Measurements from ENCODE around the gene MYZAP. TPM values are rescaled to one million over a fixed set of nuclear protein-coding genes. Genes with fewer than 3 reads are reported as not detected.

Gene MYZAP
- total and polyA plus RNA-seq, 2 experiments from 2014 or later, result 1.0 to 1.5 TPM

DNA sequence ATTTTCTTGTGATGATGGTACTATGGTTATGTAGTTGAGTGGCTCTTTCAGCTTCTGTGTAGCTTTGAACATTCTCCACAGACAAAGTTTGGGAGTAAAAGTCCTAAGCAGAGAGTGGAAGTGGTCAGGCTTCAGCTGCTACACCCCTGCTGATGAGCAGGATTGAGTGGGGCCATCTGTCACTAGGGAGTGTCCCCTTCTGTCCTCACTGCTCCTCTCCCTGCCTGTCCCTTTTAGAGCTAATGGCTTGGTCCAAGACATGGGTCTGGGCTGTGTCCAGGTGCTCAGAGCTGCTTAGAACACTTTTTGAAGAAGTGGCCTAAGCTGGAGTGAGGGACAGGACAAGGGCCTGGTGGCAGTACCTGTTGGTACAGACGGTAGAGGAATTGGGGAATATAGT is 15.1 kb downstream of the MYZAP start:
- Histone ChIP-seq H3K79me2 (replicated peaks; ENCODE audit: insufficient read depth) (no peaks in the 10 kb centered on the region), H3F3A (replicated peaks; ENCODE audit: low read depth) (no peaks in the 10 kb centered on the region), H3K4me1 (ENCODE audit: insufficient read depth) (0 out of 2 replicates have a peak, but pooled peaks cover 4% of the 10 kb centered on the region), H3K4me3 (no peak overlapping the region), H3K27ac (ENCODE audit: low read depth) (no peak overlapping the region), H3K27me3 (ENCODE audit: insufficient read depth) (no peaks in the 10 kb centered on the region), H3K9me2 (ENCODE audit: insufficient read depth) (no peaks in the 10 kb centered on the region), H3K4me2 (no peak overlapping the region), H3K36me3 (ENCODE audit: insufficient read depth) (no peaks in the 10 kb centered on the region), H4K20me1 (replicated peaks; ENCODE audit: insufficient read depth) (no peaks in the 10 kb centered on the region), H2AFZ (no peak overlapping the region)
- Mint-ChIP-seq H3K4me1 (peaks cover 10% of the 10 kb centered on the region; the same call in 2 of the 3 replicates), H3K9me3 (no peaks in the 10 kb centered on the region), H3K27me3 (ENCODE audit: insufficient read depth, low read depth, poor library complexity) (peaks cover 2% of the 10 kb centered on the region), H3K4me3 (no peak overlapping the region), H3K27ac (no peak overlapping the region), H3K36me3 (ENCODE audit: low read depth) (no peaks in the 10 kb centered on the region)
- no peak for ATAC-seq
- TF ChIP-seq EZH2 (IDR thresholded peaks at IDR 0.05; ENCODE audit: low read depth, unreplicated experiment) (no peak), POLR2AphosphoS5 (IDR thresholded peaks at IDR 0.05; ENCODE audit: low read depth) (no peak), JUNB (IDR thresholded peaks at IDR 0.05; ENCODE audit: unreplicated experiment) (no peak), ZNF331 (CRISPR knock-in tag; IDR thresholded peaks at IDR 0.05; ENCODE audit: low read depth) (no peak), NANOG (IDR thresholded peaks at IDR 0.05; ENCODE audit: borderline replicate concordance) (no peak)
- TF ChIP-seq, protein P1, sequence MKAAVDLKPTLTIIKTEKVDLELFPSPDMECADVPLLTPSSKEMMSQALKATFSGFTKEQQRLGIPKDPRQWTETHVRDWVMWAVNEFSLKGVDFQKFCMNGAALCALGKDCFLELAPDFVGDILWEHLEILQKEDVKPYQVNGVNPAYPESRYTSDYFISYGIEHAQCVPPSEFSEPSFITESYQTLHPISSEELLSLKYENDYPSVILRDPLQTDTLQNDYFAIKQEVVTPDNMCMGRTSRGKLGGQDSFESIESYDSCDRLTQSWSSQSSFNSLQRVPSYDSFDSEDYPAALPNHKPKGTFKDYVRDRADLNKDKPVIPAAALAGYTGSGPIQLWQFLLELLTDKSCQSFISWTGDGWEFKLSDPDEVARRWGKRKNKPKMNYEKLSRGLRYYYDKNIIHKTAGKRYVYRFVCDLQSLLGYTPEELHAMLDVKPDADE (IDR thresholded peaks at IDR 0.05), result no peak
- TF ChIP-seq, protein P2, sequence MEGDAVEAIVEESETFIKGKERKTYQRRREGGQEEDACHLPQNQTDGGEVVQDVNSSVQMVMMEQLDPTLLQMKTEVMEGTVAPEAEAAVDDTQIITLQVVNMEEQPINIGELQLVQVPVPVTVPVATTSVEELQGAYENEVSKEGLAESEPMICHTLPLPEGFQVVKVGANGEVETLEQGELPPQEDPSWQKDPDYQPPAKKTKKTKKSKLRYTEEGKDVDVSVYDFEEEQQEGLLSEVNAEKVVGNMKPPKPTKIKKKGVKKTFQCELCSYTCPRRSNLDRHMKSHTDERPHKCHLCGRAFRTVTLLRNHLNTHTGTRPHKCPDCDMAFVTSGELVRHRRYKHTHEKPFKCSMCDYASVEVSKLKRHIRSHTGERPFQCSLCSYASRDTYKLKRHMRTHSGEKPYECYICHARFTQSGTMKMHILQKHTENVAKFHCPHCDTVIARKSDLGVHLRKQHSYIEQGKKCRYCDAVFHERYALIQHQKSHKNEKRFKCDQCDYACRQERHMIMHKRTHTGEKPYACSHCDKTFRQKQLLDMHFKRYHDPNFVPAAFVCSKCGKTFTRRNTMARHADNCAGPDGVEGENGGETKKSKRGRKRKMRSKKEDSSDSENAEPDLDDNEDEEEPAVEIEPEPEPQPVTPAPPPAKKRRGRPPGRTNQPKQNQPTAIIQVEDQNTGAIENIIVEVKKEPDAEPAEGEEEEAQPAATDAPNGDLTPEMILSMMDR (conservative IDR thresholded peaks at IDR 0.05; ENCODE audit: low read depth in 2 of 2), result no peak
- DNase-seq (ENCODE audit: low spot score), result no peak

DNA sequence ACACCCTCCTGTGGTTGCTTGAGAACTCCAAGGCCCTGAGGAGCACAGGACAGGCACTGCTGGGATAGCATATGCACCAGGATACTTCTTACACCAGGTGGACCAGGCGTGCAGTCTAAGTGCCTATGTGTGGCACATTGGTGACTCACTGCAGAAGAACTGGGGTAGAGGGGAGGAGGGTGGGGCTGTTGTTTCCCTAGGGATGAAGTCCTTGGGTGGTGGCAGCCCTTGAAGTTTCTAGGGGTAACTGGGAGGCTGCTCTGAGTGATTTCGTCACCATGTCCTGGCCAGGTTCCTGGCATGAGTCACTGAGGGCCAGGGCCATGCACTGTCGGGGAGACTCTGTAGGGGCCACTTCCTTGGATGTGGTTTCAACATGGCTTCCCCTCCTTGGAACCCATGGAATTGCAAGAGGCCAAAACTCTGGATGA is 15.9 kb downstream of the MYZAP start:
- no peak for DNase-seq (ENCODE audit: low spot score)
- Mint-ChIP-seq H3K27me3 (ENCODE audit: insufficient read depth, low read depth, poor library complexity) (peaks cover 2% of the 10 kb centered on the region), H3K4me3 (no peak overlapping the region), H3K27ac (no peak overlapping the region), H3K36me3 (ENCODE audit: low read depth) (no peaks in the 10 kb centered on the region), H3K9me3 (no peaks in the 10 kb centered on the region), H3K4me1 (peaks cover 10% of the 10 kb centered on the region; the same call in 2 of the 3 replicates)
- no peaks in the 10 kb centered on the region for H4K20me1 ChIP-seq (replicated peaks; ENCODE audit: insufficient read depth)
- no peak overlapping the region for H3K27ac ChIP-seq (ENCODE audit: low read depth)
- H3F3A ChIP-seq (replicated peaks; ENCODE audit: low read depth), result no peaks in the 10 kb centered on the region
- H3K4me2 ChIP-seq, result no peak overlapping the region
- ATAC-seq, result no peak
- H3K36me3 ChIP-seq (ENCODE audit: insufficient read depth), result no peaks in the 10 kb centered on the region
- H2AFZ ChIP-seq, result no peak overlapping the region
- H3K79me2 ChIP-seq (replicated peaks; ENCODE audit: insufficient read depth), result no peaks in the 10 kb centered on the region
- H3K27me3 ChIP-seq (ENCODE audit: insufficient read depth), result no peaks in the 10 kb centered on the region
- 0 out of 2 replicates have a peak, but pooled peaks cover 4% of the 10 kb centered on the region for H3K4me1 ChIP-seq (ENCODE audit: insufficient read depth)
- no peak overlapping the region for H3K4me3 ChIP-seq
- H3K9me2 ChIP-seq (ENCODE audit: insufficient read depth), result no peaks in the 10 kb centered on the region
- TF ChIP-seq NANOG (IDR thresholded peaks at IDR 0.05; ENCODE audit: borderline replicate concordance) (no peak), ZNF114 (CRISPR knock-in tag; IDR thresholded peaks at IDR 0.05) (no peak)
- TF ChIP-seq, protein P3, sequence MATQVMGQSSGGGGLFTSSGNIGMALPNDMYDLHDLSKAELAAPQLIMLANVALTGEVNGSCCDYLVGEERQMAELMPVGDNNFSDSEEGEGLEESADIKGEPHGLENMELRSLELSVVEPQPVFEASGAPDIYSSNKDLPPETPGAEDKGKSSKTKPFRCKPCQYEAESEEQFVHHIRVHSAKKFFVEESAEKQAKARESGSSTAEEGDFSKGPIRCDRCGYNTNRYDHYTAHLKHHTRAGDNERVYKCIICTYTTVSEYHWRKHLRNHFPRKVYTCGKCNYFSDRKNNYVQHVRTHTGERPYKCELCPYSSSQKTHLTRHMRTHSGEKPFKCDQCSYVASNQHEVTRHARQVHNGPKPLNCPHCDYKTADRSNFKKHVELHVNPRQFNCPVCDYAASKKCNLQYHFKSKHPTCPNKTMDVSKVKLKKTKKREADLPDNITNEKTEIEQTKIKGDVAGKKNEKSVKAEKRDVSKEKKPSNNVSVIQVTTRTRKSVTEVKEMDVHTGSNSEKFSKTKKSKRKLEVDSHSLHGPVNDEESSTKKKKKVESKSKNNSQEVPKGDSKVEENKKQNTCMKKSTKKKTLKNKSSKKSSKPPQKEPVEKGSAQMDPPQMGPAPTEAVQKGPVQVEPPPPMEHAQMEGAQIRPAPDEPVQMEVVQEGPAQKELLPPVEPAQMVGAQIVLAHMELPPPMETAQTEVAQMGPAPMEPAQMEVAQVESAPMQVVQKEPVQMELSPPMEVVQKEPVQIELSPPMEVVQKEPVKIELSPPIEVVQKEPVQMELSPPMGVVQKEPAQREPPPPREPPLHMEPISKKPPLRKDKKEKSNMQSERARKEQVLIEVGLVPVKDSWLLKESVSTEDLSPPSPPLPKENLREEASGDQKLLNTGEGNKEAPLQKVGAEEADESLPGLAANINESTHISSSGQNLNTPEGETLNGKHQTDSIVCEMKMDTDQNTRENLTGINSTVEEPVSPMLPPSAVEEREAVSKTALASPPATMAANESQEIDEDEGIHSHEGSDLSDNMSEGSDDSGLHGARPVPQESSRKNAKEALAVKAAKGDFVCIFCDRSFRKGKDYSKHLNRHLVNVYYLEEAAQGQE (IDR thresholded peaks at IDR 0.05; ENCODE audit: unreplicated experiment), result no peak
- TF ChIP-seq, protein P4, sequence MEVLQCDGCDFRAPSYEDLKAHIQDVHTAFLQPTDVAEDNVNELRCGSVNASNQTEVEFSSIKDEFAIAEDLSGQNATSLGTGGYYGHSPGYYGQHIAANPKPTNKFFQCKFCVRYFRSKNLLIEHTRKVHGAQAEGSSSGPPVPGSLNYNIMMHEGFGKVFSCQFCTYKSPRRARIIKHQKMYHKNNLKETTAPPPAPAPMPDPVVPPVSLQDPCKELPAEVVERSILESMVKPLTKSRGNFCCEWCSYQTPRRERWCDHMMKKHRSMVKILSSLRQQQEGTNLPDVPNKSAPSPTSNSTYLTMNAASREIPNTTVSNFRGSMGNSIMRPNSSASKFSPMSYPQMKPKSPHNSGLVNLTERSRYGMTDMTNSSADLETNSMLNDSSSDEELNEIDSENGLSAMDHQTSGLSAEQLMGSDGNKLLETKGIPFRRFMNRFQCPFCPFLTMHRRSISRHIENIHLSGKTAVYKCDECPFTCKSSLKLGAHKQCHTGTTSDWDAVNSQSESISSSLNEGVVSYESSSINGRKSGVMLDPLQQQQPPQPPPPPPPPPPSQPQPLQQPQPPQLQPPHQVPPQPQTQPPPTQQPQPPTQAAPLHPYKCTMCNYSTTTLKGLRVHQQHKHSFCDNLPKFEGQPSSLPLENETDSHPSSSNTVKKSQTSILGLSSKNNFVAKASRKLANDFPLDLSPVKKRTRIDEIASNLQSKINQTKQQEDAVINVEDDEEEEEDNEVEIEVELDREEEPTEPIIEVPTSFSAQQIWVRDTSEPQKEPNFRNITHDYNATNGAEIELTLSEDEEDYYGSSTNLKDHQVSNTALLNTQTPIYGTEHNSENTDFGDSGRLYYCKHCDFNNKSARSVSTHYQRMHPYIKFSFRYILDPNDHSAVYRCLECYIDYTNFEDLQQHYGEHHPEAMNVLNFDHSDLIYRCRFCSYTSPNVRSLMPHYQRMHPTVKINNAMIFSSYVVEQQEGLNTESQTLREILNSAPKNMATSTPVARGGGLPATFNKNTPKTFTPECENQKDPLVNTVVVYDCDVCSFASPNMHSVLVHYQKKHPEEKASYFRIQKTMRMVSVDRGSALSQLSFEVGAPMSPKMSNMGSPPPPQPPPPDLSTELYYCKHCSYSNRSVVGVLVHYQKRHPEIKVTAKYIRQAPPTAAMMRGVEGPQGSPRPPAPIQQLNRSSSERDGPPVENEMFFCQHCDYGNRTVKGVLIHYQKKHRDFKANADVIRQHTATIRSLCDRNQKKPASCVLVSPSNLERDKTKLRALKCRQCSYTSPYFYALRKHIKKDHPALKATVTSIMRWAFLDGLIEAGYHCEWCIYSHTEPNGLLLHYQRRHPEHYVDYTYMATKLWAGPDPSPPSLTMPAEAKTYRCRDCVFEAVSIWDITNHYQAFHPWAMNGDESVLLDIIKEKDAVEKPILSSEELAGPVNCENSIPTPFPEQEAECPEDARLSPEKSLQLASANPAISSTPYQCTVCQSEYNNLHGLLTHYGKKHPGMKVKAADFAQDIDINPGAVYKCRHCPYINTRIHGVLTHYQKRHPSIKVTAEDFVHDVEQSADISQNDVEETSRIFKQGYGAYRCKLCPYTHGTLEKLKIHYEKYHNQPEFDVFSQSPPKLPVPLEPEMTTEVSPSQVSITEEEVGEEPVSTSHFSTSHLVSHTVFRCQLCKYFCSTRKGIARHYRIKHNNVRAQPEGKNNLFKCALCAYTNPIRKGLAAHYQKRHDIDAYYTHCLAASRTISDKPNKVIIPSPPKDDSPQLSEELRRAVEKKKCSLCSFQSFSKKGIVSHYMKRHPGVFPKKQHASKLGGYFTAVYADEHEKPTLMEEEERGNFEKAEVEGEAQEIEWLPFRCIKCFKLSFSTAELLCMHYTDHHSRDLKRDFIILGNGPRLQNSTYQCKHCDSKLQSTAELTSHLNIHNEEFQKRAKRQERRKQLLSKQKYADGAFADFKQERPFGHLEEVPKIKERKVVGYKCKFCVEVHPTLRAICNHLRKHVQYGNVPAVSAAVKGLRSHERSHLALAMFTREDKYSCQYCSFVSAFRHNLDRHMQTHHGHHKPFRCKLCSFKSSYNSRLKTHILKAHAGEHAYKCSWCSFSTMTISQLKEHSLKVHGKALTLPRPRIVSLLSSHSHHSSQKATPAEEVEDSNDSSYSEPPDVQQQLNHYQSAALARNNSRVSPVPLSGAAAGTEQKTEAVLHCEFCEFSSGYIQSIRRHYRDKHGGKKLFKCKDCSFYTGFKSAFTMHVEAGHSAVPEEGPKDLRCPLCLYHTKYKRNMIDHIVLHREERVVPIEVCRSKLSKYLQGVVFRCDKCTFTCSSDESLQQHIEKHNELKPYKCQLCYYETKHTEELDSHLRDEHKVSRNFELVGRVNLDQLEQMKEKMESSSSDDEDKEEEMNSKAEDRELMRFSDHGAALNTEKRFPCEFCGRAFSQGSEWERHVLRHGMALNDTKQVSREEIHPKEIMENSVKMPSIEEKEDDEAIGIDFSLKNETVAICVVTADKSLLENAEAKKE (CRISPR knock-in tag; IDR thresholded peaks at IDR 0.05), result no peak
